H1 (cell line): ENCODE results near the gene PYY. TPM values are rescaled to one million over a fixed set of nuclear protein-coding genes. Genes with fewer than 3 reads are reported as not detected.

Experiments used
- CTCF ChIA-PET: fragments of 300-600 bp; sonication (Branson Sonifier 250); formaldehyde crosslinking; loops from one replicate; lab custom pipeline; 2021; ENCODE audit not compliant: partially characterized antibody; lab: Charles Lee
- POLR2A ChIA-PET: fragments of 300-600 bp; sonication (Branson Sonifier 250); formaldehyde crosslinking; loops from one replicate; lab custom pipeline; 2021; ENCODE audit warnings: inconsistent platforms; ENCODE audit not compliant: partially characterized antibody; lab: Charles Lee
- DNase-seq, 2 experiments: peaks; one replicate each; pipeline versions ENCODE4 v3.0.0 to v3.0.0-alpha.2; 2010 to 2022; ENCODE audit warnings: low spot score in 2 of 2, low read depth in 1 of 2, mixed read lengths in 1 of 2
- FAIRE-seq: peaks from 2 replicates; lab custom pipeline; 2011; peaks lifted over from hg19 to GRCh38; lab: Jason Lieb, UNC
- H2AFZ ChIP-seq: 2 replicates; pipeline ENCODE4 v1.8.1; 2012; ENCODE audit warnings: low read length, inconsistent platforms
- H2AK5ac ChIP-seq: 2 replicates; pipeline ENCODE4 v1.6.1; 2013; ENCODE audit warnings: low read depth, low read length
- H2BK120ac ChIP-seq: replicated peaks from 2 replicates; pipeline ENCODE3; 2013; ENCODE audit warnings: low read depth, low read length, inconsistent platforms
- H2BK12ac ChIP-seq: 2 replicates; pipeline ENCODE4 v1.6.1; 2013; ENCODE audit warnings: low read depth, low read length
- H2BK15ac ChIP-seq: 2 replicates; pipeline ENCODE4 v1.6.1; 2013; ENCODE audit warnings: low read length
- H2BK20ac ChIP-seq: 2 replicates; pipeline ENCODE4 v1.6.1; 2013; ENCODE audit warnings: low read length
- H2BK5ac ChIP-seq: 2 replicates; pipeline ENCODE4 v1.6.1; 2013; ENCODE audit warnings: low read depth, low read length
- H3K14ac ChIP-seq: 2 replicates; pipeline ENCODE4 v1.6.1; 2013; ENCODE audit warnings: inconsistent platforms; ENCODE audit not compliant: insufficient read length
- H3K18ac ChIP-seq: 2 replicates; pipeline ENCODE4 v1.6.1; 2013; ENCODE audit warnings: low read length; ENCODE audit errors: extremely low read depth
- H3K23ac ChIP-seq: 2 replicates; pipeline ENCODE4 v1.6.1; 2013; ENCODE audit warnings: inconsistent platforms; ENCODE audit not compliant: insufficient read length
- H3K23me2 ChIP-seq: 2 replicates; pipeline ENCODE4 v1.6.1; 2013; ENCODE audit warnings: low read depth, low read length
- H3K27ac ChIP-seq: 2 replicates; pipeline ENCODE4 v1.6.1; 2011; ENCODE audit warnings: low read depth, low read length, inconsistent platforms
- H3K27me3 ChIP-seq, 4 experiments: replicated peaks in 1 of 4; 1 replicate in 1 of 4; 2 replicates in 3 of 4; pipeline versions ENCODE4 v1.6.1 to v1.8.1; 2011 to 2013; ENCODE audit warnings: low read length in 3 of 4, mild to moderate bottlenecking in 3 of 4, inconsistent platforms in 2 of 4, mixed read lengths in 2 of 4, moderate library complexity in 1 of 4; ENCODE audit not compliant: control insufficient read depth in 3 of 4, insufficient read depth in 3 of 4; ENCODE audit errors: extremely low read depth in 1 of 4
- H3K36me3 ChIP-seq, 4 experiments: 2 replicates each; pipeline versions ENCODE4 v1.6.1 to v1.8.1; 2011 to 2013; ENCODE audit warnings: mild to moderate bottlenecking in 4 of 4, low read length in 3 of 4, moderate library complexity in 2 of 4, control low read depth in 1 of 4, inconsistent platforms in 1 of 4; ENCODE audit not compliant: insufficient read depth in 4 of 4, control insufficient read depth in 2 of 4
- H3K4ac ChIP-seq: replicated peaks from 2 replicates; pipeline ENCODE3; 2013; ENCODE audit warnings: low read length, low read depth, mixed read lengths, inconsistent platforms; ENCODE audit not compliant: insufficient read length
- H3K4me1 ChIP-seq, 4 experiments: replicated peaks in 1 of 4; 1 replicate in 1 of 4; 2 replicates in 3 of 4; pipeline versions ENCODE4 v1.6.1 to v1.8.1; 2011 to 2013; ENCODE audit warnings: low read length in 3 of 4, inconsistent platforms in 2 of 4, mixed read lengths in 1 of 4; ENCODE audit not compliant: insufficient read depth in 4 of 4, control insufficient read depth in 3 of 4
- H3K4me2 ChIP-seq, 2 experiments: 2 replicates each; pipeline versions ENCODE4 v1.6.1 to v1.8.1; 2011 to 2013; ENCODE audit warnings: low read depth in 2 of 2, low read length in 2 of 2, control low read depth in 1 of 2, inconsistent platforms in 1 of 2, mild to moderate bottlenecking in 1 of 2; ENCODE audit not compliant: insufficient read depth in 1 of 2
- H3K4me3 ChIP-seq, 4 experiments: fragments of 200-600, 300-600 bp in 1 of 4; sonication (generic), shearing (Covaris generic), sonication (Bioruptor Twin) in 1 of 4; 2 replicates each; pipeline versions ENCODE4 v1.5.1 to v1.8.1; 2011 to 2016; ENCODE audit warnings: low read length in 4 of 4, low read depth in 3 of 4, control low read depth in 2 of 4, inconsistent platforms in 2 of 4, mild to moderate bottlenecking in 2 of 4, mixed read lengths in 1 of 4, moderate library complexity in 1 of 4; ENCODE audit not compliant: insufficient read depth in 2 of 4; ENCODE audit errors: extremely low read depth in 1 of 4
- H3K56ac ChIP-seq: replicated peaks from 2 replicates; pipeline ENCODE3; 2013; ENCODE audit warnings: low read depth, mild to moderate bottlenecking, mixed read lengths, low read length, inconsistent platforms; ENCODE audit not compliant: insufficient read length
- H3K79me1 ChIP-seq: 2 replicates; pipeline ENCODE4 v1.6.1; 2013; ENCODE audit warnings: low read depth, low read length, control low read depth
- H3K79me2 ChIP-seq, 2 experiments: 2 replicates each; pipeline versions ENCODE4 v1.6.1 to v1.8.1; 2012 to 2013; ENCODE audit warnings: low read length in 2 of 2, mild to moderate bottlenecking in 2 of 2, inconsistent platforms in 1 of 2; ENCODE audit not compliant: insufficient read depth in 2 of 2, control insufficient read depth in 1 of 2
- H3K9ac ChIP-seq, 4 experiments: replicated peaks in 1 of 4; 1 replicate in 1 of 4; 2 replicates in 3 of 4; pipeline versions ENCODE4 v1.6.1 to v1.8.1; 2011 to 2013; ENCODE audit warnings: low read depth in 3 of 4, low read length in 3 of 4, control low read depth in 2 of 4, mild to moderate bottlenecking in 2 of 4, moderate library complexity in 2 of 4, inconsistent platforms in 1 of 4; ENCODE audit errors: extremely low read depth in 1 of 4
- H3K9me3 ChIP-seq, 2 experiments: 2 replicates each; pipeline versions ENCODE4 v1.6.1 to v1.8.1; 2012 to 2013; ENCODE audit warnings: mild to moderate bottlenecking in 2 of 2, moderate library complexity in 2 of 2, control low read depth in 1 of 2, inconsistent platforms in 1 of 2, low read depth in 1 of 2, low read length in 1 of 2, mixed read lengths in 1 of 2; ENCODE audit not compliant: insufficient read depth in 2 of 2
- H4K20me1 ChIP-seq, 2 experiments: replicated peaks in 1 of 2; 2 replicates each; pipeline versions ENCODE3 to v1.8.1; 2011 to 2013; ENCODE audit warnings: inconsistent platforms in 2 of 2, low read length in 2 of 2, mild to moderate bottlenecking in 1 of 2; ENCODE audit not compliant: insufficient read depth in 2 of 2, control insufficient read depth in 1 of 2
- H4K5ac ChIP-seq: 2 replicates; pipeline ENCODE4 v1.6.1; 2013; ENCODE audit warnings: low read length, low read depth, mixed read lengths, inconsistent platforms; ENCODE audit not compliant: insufficient read length
- H4K8ac ChIP-seq: 2 replicates; pipeline ENCODE4 v1.8.0; 2013; ENCODE audit warnings: mild to moderate bottlenecking, moderate library complexity, low read length, inconsistent platforms; ENCODE audit not compliant: insufficient read depth; ENCODE audit errors: extremely low read depth
- H4K91ac ChIP-seq: replicated peaks from 2 replicates; pipeline ENCODE3; 2013; ENCODE audit warnings: low read length, mixed read lengths, inconsistent platforms; ENCODE audit not compliant: insufficient read length
- E2F6 ChIP-seq: IDR thresholded peaks from 2 replicates; pipeline ENCODE4 v1.6.1; 2012; ENCODE audit warnings: inconsistent platforms
- EGR1 ChIP-seq: IDR thresholded peaks from 2 replicates; pipeline ENCODE4 v1.6.1; 2011; ENCODE audit warnings: low read depth, low read length, borderline replicate concordance
- GTF2F1 ChIP-seq: IDR thresholded peaks from 2 replicates; pipeline ENCODE4 v1.6.1; 2012; ENCODE audit warnings: low read depth, low read length, improper control_type of control experiment, borderline replicate concordance
- HDAC2 ChIP-seq, 2 experiments: fragments of 300-600 bp in 1 of 2; sonication (generic) in 1 of 2; IDR thresholded peaks; 2 replicates each; pipeline ENCODE4 v1.6.1; 2011 to 2012; ENCODE audit warnings: low read depth in 2 of 2, low read length in 2 of 2, mild to moderate bottlenecking in 2 of 2, moderate library complexity in 2 of 2, borderline replicate concordance in 1 of 2, inconsistent platforms in 1 of 2
- JUND ChIP-seq: IDR thresholded peaks from 2 replicates; pipeline ENCODE4 v1.6.1; 2011; ENCODE audit warnings: mild to moderate bottlenecking, improper control_type of control experiment, low read length
- MAX ChIP-seq: IDR thresholded peaks from 2 replicates; pipeline ENCODE4 v1.6.1; 2012; ENCODE audit warnings: inconsistent platforms
- SIN3A ChIP-seq, 2 experiments: IDR thresholded peaks in 1 of 2; conservative IDR thresholded peaks in 1 of 2; 2 replicates each; pipeline ENCODE4 v1.6.1; 2011 to 2012; ENCODE audit warnings: low read length in 2 of 2, improper control_type of control experiment in 1 of 2, low read depth in 1 of 2, mild to moderate bottlenecking in 1 of 2
- SP1 ChIP-seq: IDR thresholded peaks from 2 replicates; pipeline ENCODE4 v1.6.1; 2011; ENCODE audit warnings: low read depth, low read length
- YY1 ChIP-seq: IDR thresholded peaks from 2 replicates; pipeline ENCODE4 v1.6.1; 2011; ENCODE audit warnings: low read depth, mild to moderate bottlenecking, low read length
- WGBS, 2 experiments: shearing (Covaris generic) in 1 of 2; methylation state at CpG; one replicate each; pipeline versions ENCODE4 v1.1.6 to v1.1.7; 2013 to 2015; ENCODE audit warnings: low lambda C conversion rate in 2 of 2, mixed read lengths in 2 of 2, inconsistent platforms in 1 of 2, low coverage in 1 of 2, missing lambda C conversion rate in 1 of 2; ENCODE audit not compliant: insufficient replicate concordance in 2 of 2, insufficient coverage in 1 of 2, insufficient read length in 1 of 2; ENCODE audit errors: extremely low coverage in 1 of 2, missing lambda C conversion rate in 1 of 2; 5-methylcytosine and 5-hydroxymethylcytosine counted together
- polyA plus RNA-seq, 7 experiments: library from polyadenylated mRNA; depleted of rRNA in 3 of 7; stranded (reverse) in 5 of 7; unstranded in 2 of 7; fragments of >200 nt in 5 of 7; fragments of 200-250 nt in 2 of 7; gene quantifications; 1 replicate in 5 of 7; 2 replicates in 1 of 7; 4 replicates in 1 of 7; pipeline versions ENCODE4 v1.2.1 to v1.2.3, GENCODE V29; 2011 to 2013; ENCODE audit warnings: missing spikeins in 2 of 7, mixed read lengths in 2 of 7
- total RNA-seq: library from RNA; stranded (reverse); fragmentation: NEBNext Ultra II Directional; extraction: Animal tissue kit (Norgen Biotek cat#: 25700); gene quantifications from 2 replicates; pipeline ENCODE4 v1.2.1, GENCODE V29; 2021

PYY gene
- total and polyA plus RNA-seq, 2 of the 8 experiments (the other 6 are each of a cell fraction or from before 2014, with no cell fraction given), result 0.93 to 3.4 TPM

GRCh38 chr17:43905985-43906852 is 47.5 kb downstream of the PYY start:
- H3K27ac ChIP-seq, result no peak overlapping the region
- no peak for FAIRE-seq
- CTCF ChIA-PET, result interaction anchor here (0.7 to 25.8 kb wide), 5 partner anchors 11 to 328 kb away, joined by 3 to 403 read pairs (median 5); no protein-coding TSS in a partner anchor
- TF ChIP-seq GTF2F1, result no peak
- peak; percentile 85; the same call in 1 of the 2 replicates for TF ChIP-seq SP1
- peak; percentile 95 for TF ChIP-seq MAX
- TF ChIP-seq JUND, result 0 out of 2 replicates have a peak, but pooled peaks have one; percentile 63
- TF ChIP-seq YY1, result no peak
- TF ChIP-seq EGR1, result peak; percentile 72; the same call in 1 of the 2 replicates
- peak; percentile 52 to 74; a peak in 2 of 4 replicates for TF ChIP-seq SIN3A (conservative IDR thresholded peaks at IDR 0.05 in 1 of 2, IDR thresholded peaks at IDR 0.05 in 1 of 2; ENCODE audit: low read depth in 1 of 2, low read length in 2 of 2)
- peak; percentile 72 for TF ChIP-seq E2F6
- TF ChIP-seq HDAC2 (IDR thresholded peaks at IDR 0.05; ENCODE audit: borderline replicate concordance in 1 of 2, low read depth in 2 of 2, low read length in 2 of 2), result peak in 1 of 2 experiments; percentile 57; a peak in 1 of 4 replicates

More at GRCh38 chr17:43905985-43906852, 47.5 kb downstream of the PYY start:
- no peak overlapping the region for H3K4ac ChIP-seq
- peaks cover 0 to 21% (median 15%) of the 10 kb centered on the region in 4 experiments; a peak in 5 of 7 replicates for H3K27me3 ChIP-seq
- peak overlapping the region; percentile 75; the same call in 1 of the 2 replicates for H2BK20ac ChIP-seq
- no peak overlapping the region for H2BK120ac ChIP-seq
- no peaks in the 10 kb centered on the region for H3K79me2 ChIP-seq
- H3K14ac ChIP-seq, result no peak overlapping the region
- H3K4me2 ChIP-seq, result peak overlapping the region; percentile 94 to 99
- no peaks in the 10 kb centered on the region for H3K9me3 ChIP-seq
- peaks cover 20% of the 10 kb centered on the region for H3K23me2 ChIP-seq
- WGBS, 2 experiments, result 1% methylated on average over 30 of the region's 37 CpGs; no CpG with 5 or more reads in 1 of the 2 experiments
- no peak overlapping the region for H4K5ac ChIP-seq
- peak in 1 of 2 experiments; percentile 90 for DNase-seq
- no peak overlapping the region for H3K9ac ChIP-seq
- H3K4me1 ChIP-seq, result peaks cover 4 to 33% (median 27%) of the 10 kb centered on the region in 4 experiments
- peak overlapping the region; percentile 14; the same call in 1 of the 2 replicates for H2AFZ ChIP-seq
- H4K20me1 ChIP-seq, result no peaks in the 10 kb centered on the region
- peak overlapping the region; percentile 71; the same call in 1 of the 2 replicates for H2BK5ac ChIP-seq
- peak overlapping the region; percentile 42 to 81 (median 68) for H3K4me3 ChIP-seq
- no peaks in the 10 kb centered on the region for H3K36me3 ChIP-seq
- peak overlapping the region; percentile 68; the same call in 1 of the 2 replicates for H3K18ac ChIP-seq
- no peak overlapping the region for H3K23ac ChIP-seq
- peak overlapping the region; percentile 84; the same call in 1 of the 2 replicates for H2BK12ac ChIP-seq
- peak overlapping the region; percentile 3; the same call in 1 of the 2 replicates for H2BK15ac ChIP-seq
- no peak overlapping the region for H4K8ac ChIP-seq
- POLR2A ChIA-PET, result interaction anchor here (0.7 to 0.9 kb wide), 2 partner anchors 8 to 10 kb away, joined by 3 to 4 read pairs; no protein-coding TSS in a partner anchor
- H4K91ac ChIP-seq, result peak overlapping the region; percentile 11
- H3K56ac ChIP-seq, result no peak overlapping the region
- H2AK5ac ChIP-seq, result no peak overlapping the region
- H3K79me1 ChIP-seq, result no peaks in the 10 kb centered on the region; the same call in 1 of the 2 replicates
